NB4 (cell line): ENCODE measurements around the gene SUMO3.

Experiments used
- CTCF ChIP-seq: IDR thresholded peaks from one replicate; pipeline ENCODE4 v1.5.1; 2012; ENCODE audit warnings: low read depth, low read length
- POLR2A ChIP-seq: IDR thresholded peaks from 2 replicates; pipeline ENCODE4 v1.6.1; 2011; ENCODE audit warnings: mild to moderate bottlenecking; ENCODE audit not compliant: insufficient read length; ENCODE audit errors: extremely low read depth

- no peak for TF ChIP-seq POLR2A
- TF ChIP-seq CTCF: no peak
Measured at GRCh38 chr21:44815852-44816628, 1.8 kb downstream of the SUMO3 start.
